GM18520 (cell line): ENCODE data around the gene LCN10.
"Not testable (repeated sequence)": the region's sequence is repeated elsewhere in the genome, so short reads cannot be mapped to it uniquely, and the experiment has no call there.

Experiments
- ATAC-seq: cut with Tn5 transposase; IDR thresholded peaks from one replicate; pipeline ENCODE4 v1.9.1; 2021; ENCODE audit not compliant: unreplicated experiment

LCN10 gene

DNA sequence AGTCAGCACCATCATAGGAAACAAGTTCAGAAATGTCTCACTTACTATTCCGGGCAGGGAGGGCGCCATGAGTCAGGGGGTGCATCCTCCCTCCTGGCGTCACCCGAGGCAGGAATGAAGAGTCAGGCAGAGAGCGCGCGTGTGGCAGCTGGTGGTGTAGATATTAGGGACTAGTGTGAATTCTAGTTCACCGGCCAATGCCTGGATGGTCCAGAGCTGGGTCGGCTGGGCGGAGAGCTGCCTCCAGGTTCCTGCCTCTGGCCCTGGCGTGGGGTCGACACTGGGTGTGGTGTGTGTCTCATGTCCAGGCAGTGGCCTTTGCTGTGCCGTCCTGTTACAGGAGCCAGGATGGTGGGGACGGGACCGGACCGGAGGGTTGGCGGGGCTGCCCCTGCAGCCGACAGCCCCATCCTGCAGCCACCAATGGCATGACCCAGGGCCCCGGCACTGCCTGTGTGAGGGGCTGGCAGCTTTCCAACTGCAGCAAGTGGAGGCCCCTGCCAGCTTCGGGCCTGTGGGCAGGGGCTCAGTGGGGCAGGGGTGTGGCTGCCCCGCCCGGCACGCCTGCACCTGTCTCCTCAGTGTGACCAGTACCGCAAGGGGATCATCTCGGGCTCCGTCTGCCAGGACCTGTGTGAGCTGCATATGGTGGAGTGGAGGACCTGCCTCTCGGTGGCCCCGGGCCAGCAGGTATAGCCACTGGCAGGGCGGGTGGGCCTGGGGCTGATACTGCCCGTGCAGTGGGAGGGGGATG lies 21.2 kb downstream of the LCN10 start:
- no peak for ATAC-seq

DNA sequence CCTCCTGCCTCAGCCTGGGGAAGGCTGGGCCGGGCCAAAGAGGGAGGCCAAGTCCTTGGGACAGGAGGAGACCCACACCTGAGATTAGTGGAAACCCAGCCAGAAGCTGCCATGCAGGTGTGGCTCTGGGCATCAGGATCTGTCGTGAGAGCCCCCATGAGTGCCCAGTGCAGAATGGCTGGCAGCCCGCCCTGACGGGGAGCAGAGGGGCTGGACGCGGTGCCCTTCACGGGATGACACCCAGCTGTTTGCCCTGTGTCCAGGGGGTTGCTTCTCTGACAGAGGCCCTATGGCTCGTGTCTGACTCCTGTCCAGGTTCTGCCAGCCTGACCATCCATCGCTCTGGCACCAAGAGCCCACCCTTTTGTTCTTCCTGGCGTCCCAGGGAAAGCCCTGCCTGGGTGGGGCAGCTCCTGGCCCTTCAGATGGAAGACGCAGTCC lies 21.8 kb downstream of the LCN10 start:
- ATAC-seq, result no peak

GRCh38 chr9:136720251-136720897 lies 22.4 kb downstream of the LCN10 start:
- ATAC-seq, result no peak

DNA sequence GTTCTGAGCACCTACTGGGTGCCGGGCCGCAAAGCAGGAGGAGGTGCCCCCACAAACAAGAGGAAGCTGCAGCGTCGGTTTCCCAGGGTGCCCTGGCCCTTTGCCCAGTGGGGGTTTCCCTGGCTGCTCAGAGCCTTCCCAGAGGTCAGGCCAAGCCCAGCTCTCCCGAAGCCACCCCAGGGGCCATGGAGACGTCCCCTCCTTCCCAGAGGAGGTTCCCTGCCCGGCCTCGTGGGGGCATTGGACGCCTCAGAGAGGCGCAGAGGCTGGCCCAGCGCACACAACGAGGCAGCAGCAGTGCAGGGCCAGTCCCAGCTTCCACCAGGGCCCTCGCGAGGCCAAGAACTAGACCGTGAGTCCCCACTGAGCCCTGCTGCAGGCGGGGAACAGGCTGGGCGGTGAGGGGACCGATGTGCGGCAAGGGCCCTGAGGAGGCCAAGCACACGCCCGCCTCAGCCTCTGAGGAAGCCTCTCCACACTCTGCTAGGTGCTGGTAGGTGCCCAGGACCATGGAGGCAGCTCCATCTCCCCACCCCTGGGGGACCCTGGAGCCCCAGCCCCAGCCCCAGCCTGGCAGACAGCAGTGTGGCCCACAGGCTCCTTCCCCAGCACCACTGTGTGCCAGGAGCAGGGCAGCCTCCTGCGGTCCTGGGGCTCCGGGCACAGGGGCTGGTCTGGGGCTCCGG lies 23.4 kb downstream of the LCN10 start:
- ATAC-seq, result no peak

- no peak for ATAC-seq
Observed at GRCh38 chr9:136718345-136719194, 24.2 kb downstream of the LCN10 start.

DNA sequence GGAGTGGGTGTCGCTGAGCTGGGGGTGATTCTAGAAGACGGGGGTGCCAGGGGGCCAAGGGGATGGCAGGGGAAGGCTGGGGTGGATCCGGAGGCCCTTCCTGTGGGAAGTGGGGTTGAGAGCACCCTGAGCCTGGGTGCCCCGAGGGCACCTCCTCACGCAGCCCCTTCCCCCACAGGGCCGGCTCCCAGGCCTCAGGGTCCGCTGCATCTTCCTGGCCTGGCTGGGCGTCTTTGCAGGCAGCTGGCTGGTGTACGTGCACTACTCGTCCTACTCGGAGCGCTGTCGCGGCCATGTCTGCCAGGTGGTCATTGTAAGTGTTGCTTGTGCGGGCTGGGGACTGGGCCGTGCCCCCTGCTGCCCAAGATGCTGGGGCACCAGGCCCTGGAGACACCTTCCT lies 25.3 kb downstream of the LCN10 start:
- no peak for ATAC-seq

DNA sequence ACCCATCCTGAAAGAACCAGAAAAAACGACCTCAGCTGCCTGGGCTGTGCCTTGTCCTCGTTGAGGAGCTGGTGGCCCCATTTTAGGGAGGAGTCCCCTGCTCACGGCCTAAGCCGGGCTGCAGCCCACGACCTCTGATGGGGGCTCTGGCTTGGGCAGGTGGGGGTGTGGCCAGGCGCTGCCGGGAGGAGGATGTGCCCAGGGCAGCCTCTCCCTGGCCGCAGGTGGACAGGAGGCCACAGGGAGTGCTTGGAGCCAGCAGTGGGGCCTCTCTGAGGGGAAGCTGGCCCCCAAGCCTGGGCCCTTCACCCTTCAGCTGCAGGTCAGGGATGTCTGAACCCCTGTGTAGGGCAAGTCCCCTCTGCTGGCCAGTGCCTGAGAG lies 27.9 kb downstream of the LCN10 start:
- no peak for ATAC-seq

GRCh38 chr9:136714096-136714892 lies 28.4 kb downstream of the LCN10 start:
- no peak for ATAC-seq

DNA sequence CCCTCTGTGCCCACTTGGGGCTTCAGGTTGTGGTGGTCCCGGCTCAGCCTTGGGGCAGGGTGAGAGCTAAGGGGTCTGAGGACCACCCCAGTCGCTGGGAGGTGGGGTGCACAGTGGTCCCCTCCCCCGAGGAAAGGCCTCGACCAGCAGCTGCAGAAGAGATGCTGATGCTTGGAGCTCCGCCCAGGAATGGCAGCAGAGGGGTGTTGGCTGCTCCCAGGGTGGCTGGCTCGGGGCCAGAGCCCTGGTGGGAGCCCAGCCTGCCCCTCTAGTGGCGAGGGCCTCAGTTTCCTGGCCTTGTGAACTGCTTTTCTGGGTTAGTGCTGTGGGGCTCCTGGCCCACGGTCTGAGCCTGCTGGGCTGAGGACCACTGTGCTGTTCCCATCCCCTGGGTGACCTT lies 29.2 kb downstream of the LCN10 start:
- no peak for ATAC-seq

- ATAC-seq, result no peak
Observed at GRCh38 chr9:136712690-136713544, 29.8 kb downstream of the LCN10 start.

- ATAC-seq, result no peak
Observed at GRCh38 chr9:136711751-136712689, 30.7 kb downstream of the LCN10 start, which contains the start of gene DIPK1B. Gene DIPK1B, plus strand, starts transcription at chr9:136712572. Its CDS starts 94 bp downstream, at chr9:136712666.

GRCh38 chr9:136711219-136711648 lies 31.5 kb downstream of the LCN10 start:
- not testable (repeated sequence) for ATAC-seq

DNA sequence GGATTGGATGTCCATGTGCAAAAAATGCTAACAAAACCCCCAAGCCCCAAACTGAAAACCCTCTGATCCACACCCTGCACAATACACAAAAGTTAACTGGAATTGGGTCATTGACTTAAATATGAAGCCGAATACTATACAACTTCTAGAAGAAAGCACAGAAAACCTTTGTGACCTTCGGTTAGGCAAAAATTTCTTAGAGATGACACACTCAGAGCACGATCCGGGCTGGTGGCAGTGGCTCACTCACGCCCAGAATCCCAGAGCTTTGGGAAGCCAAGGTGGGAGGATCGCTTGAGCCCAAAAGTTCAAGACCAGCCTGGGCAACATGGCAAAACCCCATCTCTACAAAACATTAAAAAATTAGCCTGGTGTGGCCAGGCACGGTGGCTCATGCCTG lies 32.2 kb downstream of the LCN10 start:
- ATAC-seq, result no peak

DNA sequence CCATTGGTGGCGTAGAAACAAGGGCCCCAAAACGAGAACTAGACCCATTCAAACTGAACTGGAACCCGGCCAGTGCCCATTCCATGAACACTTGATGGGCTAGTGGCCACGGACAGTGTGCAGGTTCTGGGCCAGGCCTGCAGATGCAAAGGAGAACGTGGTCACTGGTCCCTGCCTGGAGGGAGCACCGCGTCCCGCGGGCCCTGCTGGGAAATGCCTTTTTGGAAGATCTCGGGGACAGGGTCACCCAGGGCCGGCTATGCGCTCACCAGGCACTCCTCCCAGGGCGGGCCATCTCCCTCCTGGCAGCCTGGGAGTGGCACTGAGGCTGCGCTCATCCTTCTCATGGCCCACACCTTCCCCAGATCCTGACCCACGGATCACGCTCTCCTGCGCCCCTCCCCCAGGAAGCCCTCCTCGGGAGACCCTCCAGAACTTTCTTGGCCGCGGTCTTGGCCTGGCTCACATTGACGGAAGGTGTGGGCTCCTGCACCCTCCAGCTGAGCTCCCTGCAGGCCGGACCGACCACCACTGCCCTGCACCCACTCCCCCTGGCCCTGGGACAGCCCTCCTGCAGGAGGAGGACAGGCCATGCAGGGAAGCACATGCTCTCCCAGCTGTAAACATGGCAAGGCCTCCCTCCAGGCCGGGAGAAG lies 33.2 kb downstream of the LCN10 start:
- ATAC-seq, result no peak

DNA sequence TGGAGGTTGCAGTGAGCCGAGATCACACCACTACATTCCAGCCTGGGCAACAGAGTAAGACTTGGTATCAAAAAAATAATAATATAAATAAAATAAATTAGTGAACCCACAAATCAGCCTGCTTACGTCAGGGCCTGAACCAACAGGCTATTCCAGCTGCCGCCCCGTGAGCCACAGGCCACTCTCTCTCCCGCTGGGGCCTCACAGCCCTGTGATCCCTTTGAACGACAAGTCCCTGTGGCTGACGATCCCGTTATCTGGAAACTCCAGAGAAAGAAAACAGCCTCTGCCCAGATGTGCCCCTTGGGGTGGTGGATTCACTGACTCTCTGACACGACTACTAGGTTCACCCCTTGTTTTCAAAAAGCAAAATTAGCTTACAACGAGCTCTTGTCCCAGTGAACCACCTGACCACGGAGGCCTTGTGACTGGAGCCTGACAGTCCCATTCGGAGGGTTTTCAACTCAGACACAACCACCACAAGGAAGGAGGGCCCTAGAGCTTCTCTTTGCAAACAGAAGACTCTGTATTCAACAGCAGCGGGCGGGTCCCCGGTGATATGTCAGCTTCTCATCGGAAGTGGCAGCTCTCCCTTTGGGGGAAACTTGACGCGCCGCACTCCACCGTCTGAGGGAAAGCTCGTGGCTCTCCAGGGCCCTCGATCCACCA lies 34.8 kb downstream of the LCN10 start:
- ATAC-seq, result no peak

GRCh38 chr9:136707011-136707410 lies 35.7 kb downstream of the LCN10 start:
- no peak for ATAC-seq

- ATAC-seq, result no peak
Observed at GRCh38 chr9:136705564-136705963, 37.2 kb downstream of the LCN10 start.
